HCT116 (cell line): ENCODE results near the gene RIMBP2.

Source experiments
- EZH2 ChIP-seq: fragments of 200-600 bp; sonication (generic); IDR thresholded peaks from 2 replicates; pipeline ENCODE4 v1.6.1; 2017; ENCODE audit warnings: antibody characterized with exemption, mixed run types
- POLR2A ChIP-seq: IDR thresholded peaks from 2 replicates; pipeline ENCODE4 v1.7.0; 2011; ENCODE audit warnings: borderline replicate concordance; ENCODE audit not compliant: insufficient read depth, insufficient read length; ENCODE audit errors: extremely low read depth
- SRF ChIP-seq: IDR thresholded peaks from 2 replicates; pipeline ENCODE4 v1.6.1; 2012; ENCODE audit warnings: low read depth
- TF ChIP-seq, protein P1 (sequence below), 3 experiments: fragments of 200-600 bp in 1 of 3; sonication (generic) in 1 of 3; IDR thresholded peaks in 2 of 3; conservative IDR thresholded peaks in 1 of 3; 2 replicates each; pipeline ENCODE4 v1.5.1; 2012 to 2017; ENCODE audit warnings: low read depth in 2 of 3, low read length in 2 of 3, antibody characterized with exemption in 1 of 3, borderline replicate concordance in 1 of 3, control low read depth in 1 of 3, mild to moderate bottlenecking in 1 of 3, mixed read lengths in 1 of 3, mixed run types in 1 of 3, moderate library complexity in 1 of 3; ENCODE audit not compliant: insufficient read depth in 1 of 3

DNA sequence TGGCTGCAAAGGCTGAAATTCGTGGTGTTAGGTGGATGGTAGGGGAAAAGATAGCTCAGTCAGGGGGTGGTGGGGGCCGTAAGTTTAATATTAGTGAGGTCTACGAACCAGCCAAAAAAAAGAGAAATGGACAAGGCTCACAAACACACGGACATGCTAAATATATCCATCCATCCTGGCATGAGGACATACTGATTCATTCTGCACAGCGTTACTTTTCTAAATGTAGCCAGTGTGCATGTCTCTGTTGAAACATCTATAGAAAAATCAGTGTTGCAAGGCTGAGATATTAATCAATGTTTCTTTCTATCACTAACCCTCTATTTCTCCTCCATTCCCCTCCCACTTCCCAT, 227.8 kb downstream of the RIMBP2 start:
- no peak for TF ChIP-seq POLR2A
- no peak for TF ChIP-seq EZH2
- TF ChIP-seq SRF: no peak
- TF ChIP-seq, protein P1, sequence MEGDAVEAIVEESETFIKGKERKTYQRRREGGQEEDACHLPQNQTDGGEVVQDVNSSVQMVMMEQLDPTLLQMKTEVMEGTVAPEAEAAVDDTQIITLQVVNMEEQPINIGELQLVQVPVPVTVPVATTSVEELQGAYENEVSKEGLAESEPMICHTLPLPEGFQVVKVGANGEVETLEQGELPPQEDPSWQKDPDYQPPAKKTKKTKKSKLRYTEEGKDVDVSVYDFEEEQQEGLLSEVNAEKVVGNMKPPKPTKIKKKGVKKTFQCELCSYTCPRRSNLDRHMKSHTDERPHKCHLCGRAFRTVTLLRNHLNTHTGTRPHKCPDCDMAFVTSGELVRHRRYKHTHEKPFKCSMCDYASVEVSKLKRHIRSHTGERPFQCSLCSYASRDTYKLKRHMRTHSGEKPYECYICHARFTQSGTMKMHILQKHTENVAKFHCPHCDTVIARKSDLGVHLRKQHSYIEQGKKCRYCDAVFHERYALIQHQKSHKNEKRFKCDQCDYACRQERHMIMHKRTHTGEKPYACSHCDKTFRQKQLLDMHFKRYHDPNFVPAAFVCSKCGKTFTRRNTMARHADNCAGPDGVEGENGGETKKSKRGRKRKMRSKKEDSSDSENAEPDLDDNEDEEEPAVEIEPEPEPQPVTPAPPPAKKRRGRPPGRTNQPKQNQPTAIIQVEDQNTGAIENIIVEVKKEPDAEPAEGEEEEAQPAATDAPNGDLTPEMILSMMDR (IDR thresholded peaks at IDR 0.05 in 2 of 3, conservative IDR thresholded peaks at IDR 0.05 in 1 of 3; ENCODE audit: borderline replicate concordance in 1 of 3, insufficient read depth in 1 of 3, low read depth in 2 of 3, low read length in 2 of 3): no peak
